HG03066 (cell line): ENCODE measurements around the gene EPHB3.

Source experiments
- ATAC-seq: cut with Tn5 transposase; IDR thresholded peaks from one replicate; pipeline ENCODE4 v1.9.1; 2021; ENCODE audit warnings: low read depth; ENCODE audit not compliant: unreplicated experiment

Gene EPHB3

DNA sequence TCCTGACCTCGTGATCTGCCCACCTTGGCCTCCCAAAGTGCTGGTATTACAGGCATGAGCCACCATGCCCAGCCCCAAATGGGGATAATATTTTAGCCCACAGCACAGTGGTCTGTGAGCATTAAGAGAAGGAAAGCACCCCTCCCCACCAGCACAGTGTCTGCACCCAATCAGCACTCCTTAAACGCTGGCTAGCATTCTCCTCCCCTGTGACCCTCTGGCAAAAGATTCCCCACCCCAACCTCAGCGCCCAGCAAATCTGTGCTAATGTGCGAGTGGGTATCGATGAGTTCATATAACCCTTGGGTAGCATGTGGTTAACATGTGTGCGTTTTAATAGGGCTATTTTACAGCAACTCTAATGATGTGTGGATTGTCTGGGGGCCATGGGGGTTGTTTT is 18.3 kb upstream of the EPHB3 start:
- ATAC-seq = no peak

DNA sequence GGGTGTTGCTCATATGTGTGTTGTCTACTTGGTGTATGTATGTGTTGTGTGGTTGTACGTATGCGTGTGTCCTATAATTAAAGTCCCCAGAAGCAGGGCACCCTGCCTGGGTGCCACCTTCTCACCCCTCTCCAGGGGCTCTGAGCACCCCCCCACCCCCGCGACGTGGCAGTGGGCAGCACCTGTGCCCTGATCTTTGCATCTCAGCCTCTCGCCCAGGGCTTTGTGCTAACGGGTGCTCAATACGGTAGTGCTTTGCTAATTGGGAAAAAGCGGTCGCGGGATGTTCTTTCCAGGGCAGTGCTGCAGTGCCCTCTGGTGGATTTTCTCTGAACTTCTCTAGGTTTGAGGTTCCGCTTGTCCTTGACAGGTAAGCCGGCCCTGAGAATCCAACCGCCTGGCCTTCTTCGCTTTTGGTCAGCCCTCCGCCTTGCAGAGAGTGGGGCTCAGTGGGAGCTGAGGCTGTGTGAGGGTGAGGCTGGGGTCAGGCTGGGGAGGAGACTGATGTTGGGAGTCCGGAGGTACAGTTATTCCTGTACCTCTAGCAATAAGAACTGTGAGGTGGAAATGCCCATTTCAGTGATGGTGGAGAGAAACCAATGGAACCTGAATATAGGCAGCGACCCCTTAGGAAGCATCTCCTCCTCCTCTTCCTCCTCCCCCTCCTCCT is 17.6 kb upstream of the EPHB3 start:
- peak; percentile 71 for ATAC-seq

DNA sequence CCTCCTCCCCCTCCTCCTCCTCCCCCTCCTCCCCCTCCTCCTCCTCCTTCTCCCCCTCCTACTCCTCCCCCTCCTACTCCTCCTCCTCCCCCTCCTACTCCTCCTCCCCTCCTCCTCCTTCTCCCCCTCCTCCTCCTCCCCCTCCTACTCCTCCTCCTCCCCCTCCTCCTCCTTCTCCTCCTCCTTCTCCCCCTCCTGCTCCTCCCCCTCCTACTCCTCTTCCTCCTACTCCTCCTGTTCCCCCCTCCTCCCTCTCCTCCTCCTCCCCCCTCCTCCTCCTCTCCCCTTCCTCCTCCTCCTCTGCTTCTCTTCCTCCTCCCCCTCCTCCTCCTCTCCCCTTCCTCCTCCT is 17.1 kb upstream of the EPHB3 start:
- no peak for ATAC-seq

DNA sequence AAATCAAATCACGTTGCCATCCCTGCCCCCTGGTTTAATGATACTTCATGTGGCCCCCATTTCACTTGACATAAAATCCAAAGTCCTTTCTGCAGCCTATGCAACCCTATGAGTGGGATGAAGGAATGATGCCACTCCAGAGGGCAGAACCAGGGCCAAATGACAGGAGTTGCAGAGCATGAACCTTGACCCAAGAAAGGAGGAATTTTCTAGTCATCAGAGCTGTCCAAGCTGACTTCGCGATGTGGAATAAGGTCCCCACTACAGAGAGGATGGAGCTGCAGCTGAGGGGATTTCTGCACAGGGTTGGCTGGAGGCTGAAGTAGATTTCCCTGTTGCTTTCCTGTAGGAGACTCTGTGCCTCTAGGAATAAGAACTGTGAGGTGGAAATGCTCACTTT is 15.8 kb upstream of the EPHB3 start:
- no peak for ATAC-seq

DNA sequence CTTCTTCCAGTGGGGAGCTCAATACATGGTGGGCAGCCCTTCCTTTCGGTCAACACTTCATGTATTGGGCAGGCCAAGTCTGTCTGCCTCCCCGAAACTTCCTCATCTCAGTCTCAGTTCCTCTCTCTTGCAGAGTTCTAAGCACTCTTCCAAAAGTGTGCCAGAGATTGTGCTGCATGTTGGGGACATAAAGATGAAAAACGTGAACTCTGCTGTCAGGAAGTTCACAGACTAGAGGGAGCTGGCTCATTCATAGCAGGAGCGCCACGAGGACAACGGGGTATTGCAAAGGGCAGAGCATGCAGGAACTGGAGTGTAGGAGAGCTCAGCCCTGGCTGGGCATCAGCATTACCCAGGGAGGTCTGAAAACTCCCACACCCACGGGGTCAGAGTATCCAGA is 15.3 kb upstream of the EPHB3 start:
- ATAC-seq = no peak

DNA sequence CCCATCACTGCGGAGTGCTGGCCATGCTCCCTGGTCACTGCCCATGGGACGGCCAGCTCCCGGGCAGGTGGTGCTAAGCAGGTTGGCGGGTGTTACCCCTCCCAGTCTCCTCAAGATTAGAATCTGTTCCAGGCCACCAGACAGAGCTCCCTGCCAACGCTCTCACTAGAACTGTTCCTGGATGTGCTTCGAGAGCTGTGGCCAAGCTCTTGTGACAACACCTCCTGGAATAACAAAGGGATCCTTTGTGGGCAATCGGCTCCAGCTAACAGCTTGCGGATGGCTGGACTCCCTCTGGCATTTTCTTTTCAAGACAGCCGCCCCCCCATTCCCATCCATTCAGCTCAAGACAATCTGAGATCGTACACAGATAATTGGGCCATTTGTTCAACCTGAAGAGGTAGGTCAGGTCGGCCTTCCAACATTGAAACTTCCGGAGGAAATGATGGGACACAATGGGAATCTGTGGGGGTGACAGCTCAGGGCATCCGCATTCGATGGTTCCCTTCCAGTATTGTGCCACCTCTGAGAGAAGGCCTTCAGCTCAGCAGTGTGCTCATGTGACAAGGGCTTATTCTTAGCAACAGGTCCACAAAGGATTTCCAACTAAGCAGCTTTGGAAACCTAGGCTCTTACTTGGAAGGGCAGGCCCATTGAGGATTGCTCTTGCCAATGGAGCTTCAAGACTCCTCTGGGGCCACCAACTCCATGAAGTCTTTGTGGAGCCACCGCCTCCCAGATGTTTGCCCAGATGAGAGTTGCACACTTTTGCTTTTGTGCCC is 11.6 kb upstream of the EPHB3 start:
- ATAC-seq = no peak

DNA sequence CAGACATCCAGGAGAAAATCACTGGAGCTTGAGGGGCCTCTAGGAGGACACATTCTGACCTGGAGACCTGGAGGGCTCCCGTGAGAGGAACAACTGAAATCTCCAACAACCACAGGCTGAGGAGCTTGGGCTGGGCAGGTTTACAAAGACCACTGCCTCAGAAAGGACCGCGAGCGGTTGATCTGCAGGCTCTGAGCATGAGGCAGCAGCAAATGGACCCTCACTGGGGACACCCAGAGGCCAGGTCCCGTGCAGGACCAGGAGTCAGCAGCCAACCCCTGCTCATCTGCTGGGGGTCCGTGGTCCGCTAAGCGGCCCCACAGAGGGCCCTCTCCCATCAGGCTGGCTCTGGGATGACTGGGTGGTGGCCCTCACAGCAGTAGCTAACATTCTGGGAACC is 10.5 kb upstream of the EPHB3 start:
- no peak for ATAC-seq

DNA sequence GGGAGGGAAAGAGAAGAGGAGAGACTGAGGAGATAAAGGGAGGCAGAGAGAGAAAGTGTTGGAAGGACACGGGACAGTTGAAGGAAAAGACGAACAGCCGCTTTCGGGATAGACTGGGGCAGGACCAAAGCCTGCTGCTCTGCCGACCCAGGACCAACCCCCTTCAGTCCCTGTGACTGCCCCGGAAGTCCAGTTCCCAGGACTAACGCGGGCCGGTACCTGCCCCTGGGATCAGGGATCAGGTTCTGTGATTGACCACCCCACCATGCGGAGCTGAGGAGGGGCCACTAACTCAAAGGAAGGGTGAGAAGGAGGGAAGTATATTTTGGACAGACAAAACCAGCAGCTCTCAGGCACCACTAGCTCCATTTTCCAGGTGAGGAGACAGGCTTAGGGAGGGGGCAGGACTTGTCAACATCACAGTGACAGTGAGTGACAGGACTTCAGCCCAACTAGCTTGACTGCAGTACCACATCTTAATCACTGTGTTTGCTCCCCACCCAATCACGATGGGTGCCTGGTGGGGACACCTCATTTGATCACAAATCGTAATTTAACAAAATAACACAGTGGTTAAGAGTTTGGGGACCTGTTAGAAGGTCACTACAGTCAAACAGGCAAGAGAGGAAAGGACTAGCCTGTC is 9.8 kb upstream of the EPHB3 start:
- no peak for ATAC-seq

DNA sequence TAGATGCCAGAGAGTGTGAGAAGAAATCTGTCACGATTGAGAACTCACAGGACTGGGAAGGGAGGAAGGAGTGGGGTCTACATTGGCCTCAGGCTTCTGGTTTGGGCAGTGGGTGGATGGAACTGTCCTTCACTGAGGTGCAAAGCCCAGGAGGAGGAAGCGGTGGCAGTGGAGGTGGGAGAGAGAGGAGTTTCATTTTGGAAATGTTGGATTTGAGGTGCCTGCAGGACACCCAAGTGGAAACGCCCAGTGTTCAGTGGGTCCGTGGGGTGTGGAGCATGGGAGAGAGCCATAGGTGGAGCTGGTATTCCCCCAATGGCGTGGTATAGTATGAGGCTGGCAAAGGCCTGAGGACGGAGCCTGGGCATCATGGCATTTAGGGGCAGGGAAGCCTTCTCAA is 9.3 kb upstream of the EPHB3 start:
- ATAC-seq = no peak

DNA sequence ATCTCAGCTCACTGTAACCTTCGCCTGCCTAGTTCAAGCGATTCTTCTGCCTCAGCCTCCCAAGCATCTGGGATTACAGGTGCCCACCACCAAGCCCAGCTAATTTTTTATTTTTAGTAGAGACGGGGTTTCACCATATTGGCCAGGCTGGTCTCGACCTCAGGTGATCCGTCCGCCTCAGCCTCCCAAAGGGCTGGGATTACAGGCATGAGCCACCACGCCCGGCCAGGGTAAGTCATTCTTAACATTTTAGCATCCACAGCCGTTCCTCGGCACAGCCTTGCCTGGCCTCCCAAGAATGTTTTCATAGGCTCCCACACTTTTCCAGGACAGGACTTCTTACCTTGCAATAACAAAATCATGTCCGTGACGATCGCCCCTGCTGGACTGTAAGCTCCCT is 8.7 kb upstream of the EPHB3 start:
- ATAC-seq = no peak

DNA sequence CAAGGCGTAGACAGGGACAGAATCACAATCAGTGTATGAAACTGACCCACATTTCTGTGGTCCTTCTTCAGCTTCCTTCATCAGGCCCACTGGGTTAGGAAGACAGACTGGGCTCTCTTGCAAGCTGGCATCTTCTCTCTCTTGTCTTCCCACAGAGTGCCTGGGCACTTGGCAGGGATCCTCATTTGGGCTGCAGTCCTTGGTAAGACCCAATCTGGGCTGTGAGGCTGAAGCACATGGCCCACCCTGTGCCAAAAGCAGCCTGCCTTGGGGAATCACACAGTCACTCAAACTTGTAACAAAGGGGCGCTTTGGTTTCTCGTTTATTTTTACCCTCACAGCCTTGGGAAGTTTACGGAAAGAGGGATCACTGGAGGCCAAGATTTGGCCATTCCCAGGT is 8.2 kb upstream of the EPHB3 start:
- ATAC-seq = no peak

DNA sequence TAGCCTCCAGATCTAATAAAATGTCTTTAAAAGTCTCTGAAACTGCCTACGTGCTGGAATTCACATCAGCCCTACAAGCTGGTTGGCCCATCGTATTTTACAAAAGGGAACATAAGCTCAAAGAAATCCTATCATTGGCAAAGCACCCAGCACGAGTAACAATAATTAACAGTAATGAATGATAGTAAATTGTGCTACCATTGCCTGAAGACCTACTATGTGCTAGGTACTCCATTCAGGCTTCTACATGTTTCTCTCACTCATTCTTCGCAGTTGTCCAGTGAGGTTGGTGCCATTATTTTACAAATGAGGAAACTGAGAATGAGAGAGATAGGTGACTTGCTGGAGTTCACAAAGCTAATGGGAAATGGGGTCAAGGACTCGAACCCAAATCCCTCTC is 7.1 kb upstream of the EPHB3 start:
- no peak for ATAC-seq

DNA sequence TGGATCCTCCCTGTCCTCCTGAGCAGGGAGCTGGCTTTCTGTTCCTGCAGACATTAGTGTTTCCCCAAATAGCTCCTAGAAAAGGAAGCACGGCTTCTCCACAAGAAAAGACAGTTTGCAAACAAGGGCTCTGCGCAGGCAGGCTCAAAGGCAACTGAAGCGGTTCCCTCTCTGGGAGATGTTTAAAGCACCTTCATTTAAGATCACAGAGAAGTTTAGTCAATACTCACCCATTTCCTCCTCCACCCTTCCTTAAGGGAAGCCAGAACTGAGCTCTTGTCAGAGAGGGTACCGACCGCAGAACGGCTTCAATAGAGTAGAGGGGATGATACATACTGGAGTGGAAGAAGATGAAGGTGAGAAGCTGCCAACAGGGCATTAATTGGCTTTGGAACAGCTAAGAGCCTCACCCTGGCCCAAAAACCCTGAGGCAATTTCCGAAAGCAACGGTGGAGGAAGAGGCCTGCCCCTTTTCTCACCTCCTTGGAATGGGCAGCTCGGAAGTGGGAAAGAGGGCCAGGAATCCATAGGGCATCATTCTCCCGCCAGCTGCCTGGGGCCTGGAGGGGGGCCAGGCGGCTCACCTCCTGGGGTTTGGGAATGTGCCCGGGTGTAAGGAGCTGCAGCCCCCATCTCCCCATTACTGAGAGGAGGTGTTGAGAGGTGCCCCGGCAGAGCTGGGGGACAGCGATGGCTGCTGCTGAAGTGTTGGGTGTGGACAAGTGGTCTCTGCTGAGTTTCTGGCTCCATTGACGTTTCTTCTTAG is 4.8 kb upstream of the EPHB3 start:
- no peak for ATAC-seq

DNA sequence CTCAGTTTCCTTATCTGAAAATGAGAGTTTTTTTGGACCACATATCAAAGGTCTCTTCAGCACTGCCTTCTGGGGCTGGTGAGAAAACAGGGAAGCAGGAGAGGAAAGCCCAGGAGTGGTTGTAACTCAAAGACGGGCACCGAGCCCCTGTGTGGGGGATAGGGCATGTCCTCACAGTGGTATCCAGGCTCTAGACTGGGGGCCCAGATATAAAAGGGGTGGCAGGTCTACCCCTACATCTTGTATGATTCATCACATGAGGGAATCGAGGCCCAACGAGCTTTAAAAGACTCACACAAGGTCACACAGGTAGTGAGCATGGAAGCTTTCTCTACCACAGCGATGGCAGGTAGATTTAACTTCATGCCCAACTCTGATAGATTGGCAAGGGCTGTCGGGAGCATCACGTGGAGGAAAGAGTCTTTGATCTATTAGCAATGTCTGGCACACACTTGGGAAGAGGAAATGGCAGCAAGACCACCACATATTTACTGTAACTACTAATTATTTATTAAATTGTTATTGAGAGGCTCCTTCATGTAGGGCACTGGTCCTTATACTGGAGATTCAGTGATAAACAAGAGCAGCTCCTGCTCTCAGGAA is 4.1 kb upstream of the EPHB3 start:
- no peak for ATAC-seq

DNA sequence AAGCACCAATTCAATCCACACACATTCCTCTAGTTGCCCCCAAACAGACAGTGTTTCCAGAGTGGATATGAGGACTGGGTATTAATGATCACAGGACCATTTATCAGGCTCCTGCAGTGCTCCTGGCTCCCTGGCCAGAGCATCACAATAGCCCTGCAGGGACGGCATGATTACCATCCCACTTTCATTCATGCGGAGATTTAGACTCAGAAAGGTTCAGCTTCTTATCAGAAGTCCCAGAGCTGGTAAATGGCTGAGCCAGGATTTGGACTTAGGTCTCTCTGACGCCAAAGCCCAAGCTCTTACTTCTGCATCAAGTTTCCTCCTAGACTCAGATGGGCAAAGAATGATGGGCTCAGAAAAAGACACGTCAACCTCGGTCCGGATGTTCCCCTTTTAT is 2.9 kb upstream of the EPHB3 start:
- no peak for ATAC-seq

DNA sequence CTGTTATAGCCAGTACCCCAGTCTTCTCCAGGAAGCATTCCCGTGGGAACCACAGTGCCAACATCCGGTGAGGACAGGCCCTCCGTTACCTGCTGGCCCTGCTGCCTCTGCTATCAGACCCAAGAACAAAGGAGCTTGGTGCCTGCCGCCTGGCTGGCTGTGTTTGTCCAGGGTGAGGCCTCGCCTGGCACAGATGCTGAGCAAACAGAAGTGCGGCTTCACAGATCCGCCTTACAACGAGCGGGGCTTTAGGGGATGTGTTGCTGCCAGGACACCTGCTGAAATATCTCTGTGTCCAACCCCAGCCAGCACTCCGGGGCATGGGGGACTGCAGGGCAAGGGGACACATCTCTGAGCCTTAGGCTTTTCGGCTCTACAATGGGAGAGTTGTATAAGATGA is 2.2 kb upstream of the EPHB3 start:
- no peak for ATAC-seq

DNA sequence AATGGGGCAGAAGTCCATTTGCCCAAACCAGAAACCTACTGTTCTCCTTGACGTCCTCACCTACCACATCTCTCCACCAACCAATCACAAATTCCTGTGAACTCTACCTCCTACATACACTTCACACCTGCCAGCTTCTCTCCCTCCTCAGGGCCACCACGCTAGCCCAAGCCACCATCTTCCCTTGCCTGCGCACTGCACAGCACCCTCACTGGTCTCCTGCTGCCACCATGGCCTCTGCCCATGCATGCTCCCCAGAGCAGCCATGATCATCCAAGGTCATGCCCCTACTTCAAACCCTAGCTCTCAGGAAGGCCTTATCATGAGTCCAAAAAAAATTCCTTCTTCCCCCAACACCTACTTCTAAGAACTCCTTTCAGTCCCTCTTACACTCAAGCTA is 1.1 kb upstream of the EPHB3 start:
- ATAC-seq = no peak

DNA sequence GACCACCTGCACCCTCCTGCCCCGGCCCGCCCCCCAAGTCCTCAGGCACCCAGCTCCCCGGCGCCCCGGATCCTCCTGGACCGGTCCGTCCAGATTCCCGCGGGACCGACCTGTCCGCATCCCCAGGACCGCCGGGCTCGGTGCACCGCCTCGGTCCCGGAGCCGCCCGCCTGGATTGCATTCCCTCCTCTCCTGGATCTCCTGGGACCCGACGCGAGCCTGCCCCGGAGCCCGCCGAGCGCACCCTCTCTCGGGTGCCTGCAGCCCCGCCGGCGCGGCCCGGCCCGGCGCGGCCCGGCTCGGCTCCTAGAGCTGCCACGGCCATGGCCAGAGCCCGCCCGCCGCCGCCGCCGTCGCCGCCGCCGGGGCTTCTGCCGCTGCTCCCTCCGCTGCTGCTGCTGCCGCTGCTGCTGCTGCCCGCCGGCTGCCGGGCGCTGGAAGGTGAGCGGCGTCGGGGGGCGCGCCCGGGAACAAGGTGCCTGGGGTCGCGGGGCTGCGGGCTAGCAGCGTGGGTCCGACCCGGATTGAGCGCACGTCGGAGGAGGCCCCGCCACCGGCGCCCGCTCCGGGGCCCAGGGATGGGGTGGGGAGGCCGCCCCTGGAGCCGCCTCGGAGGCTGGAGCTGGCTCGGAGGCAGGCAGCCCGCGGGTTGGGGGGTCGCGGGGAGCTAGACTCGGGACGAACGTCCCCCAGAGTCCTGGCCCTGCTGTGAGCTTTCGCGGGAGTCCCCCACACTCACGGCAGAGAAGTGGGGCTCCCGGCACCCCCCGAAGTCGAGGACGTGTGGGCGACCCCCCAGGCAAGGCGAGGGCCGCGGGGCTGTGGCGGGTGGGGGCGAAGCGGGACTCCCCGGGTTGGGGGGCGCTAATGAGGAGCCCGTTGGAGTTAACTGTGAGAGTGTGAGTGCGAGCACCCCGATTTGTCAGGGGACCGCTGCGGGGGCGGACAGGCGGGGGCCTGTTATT is 610 bp downstream of the EPHB3 start:
- ATAC-seq = peak; percentile 9

DNA sequence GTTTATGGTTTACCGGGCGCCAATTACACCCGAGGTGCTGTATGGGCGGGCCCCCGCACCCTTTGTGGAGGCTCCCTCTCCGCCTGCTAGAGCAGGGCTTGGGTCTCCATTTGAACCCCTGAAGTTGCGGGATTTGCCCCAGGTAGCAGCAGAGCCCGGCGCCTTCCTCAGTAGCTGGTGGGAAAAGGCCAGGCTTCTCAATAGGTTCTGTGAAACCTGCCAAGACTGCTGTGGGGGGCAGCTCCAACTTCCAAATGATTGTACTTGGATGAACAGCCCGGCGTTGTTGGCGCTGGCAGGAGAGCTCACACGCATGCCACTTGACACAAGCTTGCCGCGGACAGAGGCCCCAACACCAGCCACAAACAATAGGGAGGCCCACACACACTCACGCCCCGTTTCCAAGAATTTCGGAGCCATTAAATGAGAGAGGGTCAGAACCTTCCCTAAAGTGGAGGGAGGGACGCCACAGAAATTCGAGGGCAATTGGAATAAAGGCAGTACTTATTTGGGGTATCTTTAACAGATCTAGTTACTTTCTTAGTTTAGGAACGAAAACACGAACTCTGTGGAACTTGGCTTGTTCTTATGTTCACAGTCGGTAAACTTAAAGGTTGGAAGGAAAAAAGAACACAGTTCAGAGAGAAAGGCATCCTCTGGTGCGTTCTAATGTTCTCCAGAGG is 1.4 kb downstream of the EPHB3 start:
- no peak for ATAC-seq
